Skeletal muscle tissue (tissue), 4 donors: ENCODE measurements around the gene KRT4. TPM values are rescaled to one million over a fixed set of nuclear protein-coding genes. Genes with fewer than 3 reads are reported as not detected.

Experiments used
- H3K27ac ChIP-seq: one replicate; pipeline ENCODE4 v1.7.0; 2013; ENCODE audit warnings: mild to moderate bottlenecking, low read depth, low read length, inconsistent platforms
- H3K27me3 ChIP-seq, 3 donors: one replicate each; pipeline ENCODE4 v1.7.0; 2013; ENCODE audit warnings: low read length in 3 of 3; ENCODE audit not compliant: control insufficient read depth in 3 of 3, insufficient read depth in 3 of 3
- H3K36me3 ChIP-seq, 3 donors: one replicate each; pipeline ENCODE4 v1.7.0; 2013; ENCODE audit warnings: low read length in 3 of 3; ENCODE audit not compliant: control insufficient read depth in 3 of 3, insufficient read depth in 3 of 3
- H3K4me1 ChIP-seq, 3 donors: one replicate each; pipeline ENCODE4 v1.7.0; 2013; ENCODE audit warnings: low read length in 3 of 3, mild to moderate bottlenecking in 3 of 3; ENCODE audit not compliant: control insufficient read depth in 3 of 3, insufficient read depth in 3 of 3
- H3K4me3 ChIP-seq, 3 donors: one replicate each; pipeline ENCODE4 v1.7.0; 2013; ENCODE audit warnings: low read length in 3 of 3
- H3K9ac ChIP-seq, 3 donors: one replicate each; pipeline ENCODE4 v1.7.0; 2013; ENCODE audit warnings: low read length in 3 of 3, mild to moderate bottlenecking in 3 of 3, moderate library complexity in 2 of 3, low read depth in 1 of 3
- H3K9me3 ChIP-seq, 3 donors: one replicate each; pipeline ENCODE4 v1.7.0; 2013; ENCODE audit warnings: low read length in 3 of 3; ENCODE audit not compliant: control insufficient read depth in 3 of 3
- total RNA-seq: library from RNA; depleted of rRNA; stranded (reverse); fragments of >200 nt; gene quantifications from one replicate; pipeline ENCODE4 v1.2.3, GENCODE V29; 2014
- donor health status: Osteomylitis.

Gene KRT4
- total RNA-seq, 1 donor from 2014 or later = not detected

DNA sequence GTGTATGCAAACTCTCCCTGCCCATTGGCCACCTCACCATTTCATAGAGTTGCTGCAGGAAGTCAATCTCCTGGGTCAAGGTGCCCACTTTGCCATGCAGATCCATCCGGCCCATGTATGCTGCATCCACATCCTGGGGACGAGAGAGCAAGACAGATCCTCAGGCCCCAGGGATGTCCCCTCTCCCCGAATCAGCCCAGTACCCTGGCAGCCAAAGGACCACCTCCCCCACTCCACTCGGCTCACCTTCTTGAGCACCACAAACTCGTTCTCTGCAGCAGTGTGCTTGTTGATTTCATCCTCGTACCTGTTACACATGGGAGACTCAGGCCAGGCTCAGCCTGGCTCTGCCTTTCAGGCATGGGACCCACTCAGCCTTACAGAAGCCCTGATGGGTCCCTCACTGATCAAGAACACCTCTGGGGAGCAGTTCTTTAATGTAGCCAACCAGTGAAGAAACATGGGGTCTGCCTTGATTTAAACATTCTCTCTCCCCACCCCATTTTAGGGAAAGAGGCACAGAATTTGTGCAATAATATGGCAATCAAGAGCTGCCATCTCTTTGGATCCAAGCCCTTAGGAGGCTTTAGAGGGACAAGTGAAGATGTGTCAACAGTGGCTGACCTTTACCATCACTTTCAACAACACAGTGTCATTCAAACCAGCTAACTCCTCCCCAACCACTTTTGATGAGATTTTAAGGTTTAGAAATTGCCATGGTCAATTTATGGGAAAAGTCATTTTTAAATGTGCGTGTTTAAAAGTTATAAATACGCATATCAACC lies 16.3 kb upstream of the KRT4 start:
- Histone ChIP-seq H3K4me3 (no peak overlapping the region), H3K9ac (no peak overlapping the region), H3K27ac (no peak overlapping the region), H3K27me3 (peaks cover 3 to 36% (median 19%) of the 10 kb centered on the region in 3 donors), H3K9me3 (no peaks in the 10 kb centered on the region), H3K4me1 (no peaks in the 10 kb centered on the region), H3K36me3 (no peaks in the 10 kb centered on the region)

DNA sequence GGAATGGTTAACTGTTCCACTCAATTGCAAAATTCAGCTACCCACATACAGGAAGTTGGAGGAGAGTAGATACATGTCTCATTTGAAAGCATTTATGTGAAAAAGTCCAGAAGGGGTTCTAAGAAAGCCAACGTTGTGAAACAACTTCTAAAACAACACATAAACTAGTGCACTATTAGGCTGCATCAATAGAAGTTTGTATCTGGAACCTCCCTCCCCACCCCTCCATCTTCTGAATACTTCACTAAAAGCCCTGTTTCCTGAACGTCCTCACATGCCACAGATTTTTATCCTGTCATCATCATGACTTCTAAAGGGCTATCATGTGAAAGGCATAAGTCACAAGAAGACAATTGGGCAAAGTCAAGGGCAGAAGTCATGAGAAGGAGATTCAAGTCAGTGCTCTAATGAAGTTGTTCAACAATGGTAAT lies 14.7 kb upstream of the KRT4 start:
- peaks cover 5 to 33% (median 28%) of the 10 kb centered on the region in 3 donors for H3K27me3 ChIP-seq
- no peak overlapping the region for H3K9ac ChIP-seq
- H3K4me1 ChIP-seq = no peaks in the 10 kb centered on the region
- H3K27ac ChIP-seq = no peak overlapping the region
- H3K9me3 ChIP-seq = no peaks in the 10 kb centered on the region
- no peak overlapping the region for H3K4me3 ChIP-seq
- H3K36me3 ChIP-seq = no peaks in the 10 kb centered on the region

- Histone ChIP-seq H3K27me3 (peaks cover 5 to 37% (median 32%) of the 10 kb centered on the region in 3 donors), H3K27ac (no peak overlapping the region), H3K4me3 (no peak overlapping the region), H3K9ac (no peak overlapping the region), H3K4me1 (no peaks in the 10 kb centered on the region), H3K9me3 (no peaks in the 10 kb centered on the region), H3K36me3 (no peaks in the 10 kb centered on the region)
These were observed 14.2 kb upstream of the KRT4 start for GRCh38 chr12:52828156-52828555.

- Histone ChIP-seq H3K27ac (no peak overlapping the region), H3K4me3 (no peak overlapping the region), H3K27me3 (peaks cover 5 to 37% (median 31%) of the 10 kb centered on the region in 3 donors), H3K36me3 (no peaks in the 10 kb centered on the region), H3K9me3 (no peaks in the 10 kb centered on the region), H3K9ac (no peak overlapping the region), H3K4me1 (no peaks in the 10 kb centered on the region)
These were observed 13.7 kb upstream of the KRT4 start for GRCh38 chr12:52827499-52828090.

- Histone ChIP-seq H3K4me1 (no peaks in the 10 kb centered on the region), H3K27ac (no peak overlapping the region), H3K9ac (no peak overlapping the region), H3K36me3 (no peaks in the 10 kb centered on the region), H3K27me3 (peaks cover 5 to 36% (median 32%) of the 10 kb centered on the region in 3 donors), H3K4me3 (no peak overlapping the region), H3K9me3 (no peaks in the 10 kb centered on the region)
These were observed 12.9 kb upstream of the KRT4 start for GRCh38 chr12:52826611-52827498.

GRCh38 chr12:52825961-52826360 lies 12.0 kb upstream of the KRT4 start:
- H3K27ac ChIP-seq = no peak overlapping the region
- no peaks in the 10 kb centered on the region for H3K36me3 ChIP-seq
- H3K4me3 ChIP-seq = no peak overlapping the region
- peaks cover 6 to 34% (median 34%) of the 10 kb centered on the region in 3 donors for H3K27me3 ChIP-seq
- H3K9ac ChIP-seq = no peak overlapping the region
- no peaks in the 10 kb centered on the region for H3K4me1 ChIP-seq
- H3K9me3 ChIP-seq = no peaks in the 10 kb centered on the region

- no peak overlapping the region for H3K27ac ChIP-seq
- no peaks in the 10 kb centered on the region for H3K4me1 ChIP-seq
- H3K27me3 ChIP-seq = peaks cover 6 to 40% (median 39%) of the 10 kb centered on the region in 3 donors
- H3K9me3 ChIP-seq = no peaks in the 10 kb centered on the region
- no peak overlapping the region for H3K4me3 ChIP-seq
- H3K9ac ChIP-seq = no peak overlapping the region
- H3K36me3 ChIP-seq = no peaks in the 10 kb centered on the region
These were observed 11.0 kb upstream of the KRT4 start for GRCh38 chr12:52824741-52825410.

DNA sequence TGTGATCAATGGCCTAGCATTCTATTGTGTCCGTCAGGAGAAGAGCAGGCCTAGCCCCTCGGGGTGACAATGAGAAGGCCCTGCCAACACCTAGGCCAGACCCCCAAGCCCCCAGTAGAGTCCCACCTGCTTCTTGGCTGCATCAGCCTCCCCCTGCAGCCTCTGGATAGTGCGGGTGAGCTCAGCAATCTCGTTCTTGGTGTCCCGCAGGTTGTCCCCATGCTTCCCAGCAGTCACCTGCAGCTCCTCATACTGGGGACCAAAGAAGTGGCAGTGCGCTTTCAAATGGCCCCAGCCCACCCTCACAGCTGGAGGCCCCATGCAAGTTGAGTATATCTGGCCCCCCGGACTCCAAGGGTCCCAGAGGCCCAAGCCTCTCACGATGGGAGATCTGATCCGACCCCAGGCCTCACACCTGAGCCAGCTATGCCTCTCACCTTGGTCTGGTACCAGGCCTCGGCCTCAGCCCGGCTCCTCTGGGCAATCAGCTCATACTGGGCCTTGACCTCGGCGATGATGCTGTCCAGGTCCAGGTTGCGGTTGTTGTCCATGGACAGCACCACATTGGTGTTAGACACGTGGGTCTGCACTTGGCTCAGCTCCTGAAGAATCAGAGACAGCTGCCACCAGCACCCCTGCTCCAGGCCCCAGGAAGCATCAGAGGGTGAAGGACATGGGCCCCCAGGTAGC lies 10.0 kb upstream of the KRT4 start:
- Histone ChIP-seq H3K9me3 (no peaks in the 10 kb centered on the region), H3K4me3 (no peak overlapping the region), H3K36me3 (no peaks in the 10 kb centered on the region)

More for the DNA sequence above, 10.0 kb upstream of the KRT4 start:
- H3K4me1 ChIP-seq = no peaks in the 10 kb centered on the region
- H3K9ac ChIP-seq = no peak overlapping the region
- H3K27me3 ChIP-seq = peaks cover 6 to 45% (median 42%) of the 10 kb centered on the region in 3 donors
- no peak overlapping the region for H3K27ac ChIP-seq
